Measurements from ENCODE around the gene SCN2B. TPM values are rescaled to one million over a fixed set of nuclear protein-coding genes. Genes with fewer than 3 reads are reported as not detected.

SCN2B gene
- total RNA-seq, 4 donors from 2014 or later = 0.42 to 1.2 (median 0.67) TPM

- TF ChIP-seq CTCF (IDR thresholded peaks at IDR 0.05) = no peak
- TF ChIP-seq POLR2AphosphoS5 (IDR thresholded peaks at IDR 0.05) = no peak
- TF ChIP-seq POLR2A (IDR thresholded peaks at IDR 0.05; ENCODE audit: low read depth) = no peak
- no peak for TF ChIP-seq EP300 (IDR thresholded peaks at IDR 0.05)
- intact Hi-C loops (cut with DNase I) = no loop called here
- Histone ChIP-seq H3K27ac (replicated peaks in 1 of 4) (no peak overlapping the region), H3K27me3 (peaks cover 0 to 96% (median 15%) of the 10 kb centered on the region in 4 donors), H3K4me1 (peaks cover 11 to 32% (median 24%) of the 10 kb centered on the region in 4 donors), H3K4me3 (no peak overlapping the region), H3K36me3 (no peaks in the 10 kb centered on the region), H3K9me3 (no peaks in the 10 kb centered on the region)
- DNase-seq (ENCODE audit: extremely low spot score) = no peak
- WGBS = 38% methylated on average over 9 of the region's 10 CpGs
Measured at GRCh38 chr11:118157186-118157895, 19.1 kb downstream of the SCN2B start.

GRCh38 chr11:118156531-118157185 lies 19.8 kb downstream of the SCN2B start:
- intact Hi-C loops (cut with DNase I) = no loop called here
- Histone ChIP-seq H3K36me3 (no peaks in the 10 kb centered on the region), H3K4me3 (no peak overlapping the region), H3K9me3 (no peaks in the 10 kb centered on the region), H3K27me3 (peaks cover 0 to 95% (median 18%) of the 10 kb centered on the region in 4 donors), H3K4me1 (peaks cover 14 to 39% (median 31%) of the 10 kb centered on the region in 4 donors), H3K27ac (replicated peaks in 1 of 4) (no peak overlapping the region)
- whole genome bisulfite sequencing = 15% methylated on average over 18 of the region's 21 CpGs
- DNase-seq (ENCODE audit: extremely low spot score) = no peak
- TF ChIP-seq POLR2A (IDR thresholded peaks at IDR 0.05; ENCODE audit: low read depth) (no peak), EP300 (IDR thresholded peaks at IDR 0.05) (no peak), POLR2AphosphoS5 (IDR thresholded peaks at IDR 0.05) (no peak), CTCF (IDR thresholded peaks at IDR 0.05) (no peak)

- no peak overlapping the region for H3K4me3 ChIP-seq
- no peaks in the 10 kb centered on the region for H3K36me3 ChIP-seq
- WGBS = 67% methylated on average over 11 of the region's 11 CpGs
- intact Hi-C loops (cut with DNase I) = no loop called here
- H3K4me1 ChIP-seq = peaks cover 14 to 46% (median 36%) of the 10 kb centered on the region in 4 donors
- no peak for TF ChIP-seq CTCF (IDR thresholded peaks at IDR 0.05)
- TF ChIP-seq POLR2A (IDR thresholded peaks at IDR 0.05; ENCODE audit: low read depth) = no peak
- no peak for TF ChIP-seq POLR2AphosphoS5 (IDR thresholded peaks at IDR 0.05)
- no peak overlapping the region for H3K27ac ChIP-seq (replicated peaks in 1 of 4)
- no peak for DNase-seq (ENCODE audit: extremely low spot score)
- H3K9me3 ChIP-seq = no peaks in the 10 kb centered on the region
- H3K27me3 ChIP-seq = peaks cover 0 to 89% (median 18%) of the 10 kb centered on the region in 4 donors
Measured at GRCh38 chr11:118155776-118156530, 20.5 kb downstream of the SCN2B start.

GRCh38 chr11:118154641-118155040 lies 21.8 kb downstream of the SCN2B start:
- no peak for DNase-seq (ENCODE audit: extremely low spot score)
- TF ChIP-seq CTCF (IDR thresholded peaks at IDR 0.05) = no peak
- TF ChIP-seq POLR2A (IDR thresholded peaks at IDR 0.05; ENCODE audit: low read depth) = no peak
- TF ChIP-seq EP300 (IDR thresholded peaks at IDR 0.05) = no peak
- no peak for TF ChIP-seq POLR2AphosphoS5 (IDR thresholded peaks at IDR 0.05)
- H3K4me3 ChIP-seq = no peak overlapping the region

More at GRCh38 chr11:118154641-118155040, 21.8 kb downstream of the SCN2B start:
- Histone ChIP-seq H3K27me3 (peaks cover 0 to 76% (median 18%) of the 10 kb centered on the region in 4 donors), H3K9me3 (no peaks in the 10 kb centered on the region), H3K4me1 (peaks cover 14 to 46% (median 38%) of the 10 kb centered on the region in 4 donors), H3K36me3 (no peaks in the 10 kb centered on the region), H3K27ac (replicated peaks in 1 of 4) (no peak overlapping the region)
- 100% methylated on average over 1 of the region's 1 CpG for WGBS
- intact Hi-C loops (cut with DNase I) = no loop called here
